HG03175 (cell line): ENCODE data around the gene YPEL3.

ENCODE experiments used
- ATAC-seq: cut with Tn5 transposase; IDR thresholded peaks from one replicate; pipeline ENCODE4 v1.9.1; 2021; ENCODE audit warnings: mild to moderate bottlenecking, moderate library complexity; ENCODE audit not compliant: unreplicated experiment

Gene YPEL3

GRCh38 chr16:30091474-30092372, 4.3 kb downstream of the YPEL3 start, which contains the start of gene TBX6:
Gene TBX6 (minus strand): TSS chr16:30091924. CDS start chr16:30091193, 731 bp downstream.
- ATAC-seq: peak; percentile 63

GRCh38 chr16:30090610-30091331, 5.2 kb downstream of the YPEL3 start:
- ATAC-seq: no peak

GRCh38 chr16:30088832-30089624, 7.0 kb downstream of the YPEL3 start:
- no peak for ATAC-seq

- ATAC-seq: no peak
Observed at GRCh38 chr16:30088237-30088831, 7.7 kb downstream of the YPEL3 start.

GRCh38 chr16:30087181-30087898, 8.7 kb downstream of the YPEL3 start:
- no peak for ATAC-seq

- ATAC-seq: no peak
Observed at GRCh38 chr16:30086291-30087140, 9.5 kb downstream of the YPEL3 start.

GRCh38 chr16:30085820-30086219, 10.2 kb downstream of the YPEL3 start:
- no peak for ATAC-seq

GRCh38 chr16:30085247-30085646, 10.8 kb downstream of the YPEL3 start:
- no peak for ATAC-seq

- ATAC-seq: no peak
Observed at GRCh38 chr16:30084816-30085159, 11.2 kb downstream of the YPEL3 start.

GRCh38 chr16:30084096-30084815, 11.8 kb downstream of the YPEL3 start:
- ATAC-seq: no peak

- ATAC-seq: no peak
Observed at GRCh38 chr16:30083216-30084055, 12.6 kb downstream of the YPEL3 start.

- no peak for ATAC-seq
Observed at GRCh38 chr16:30082545-30083090, 13.4 kb downstream of the YPEL3 start.

GRCh38 chr16:30079480-30079879, 16.5 kb downstream of the YPEL3 start:
- no peak for ATAC-seq

- no peak for ATAC-seq
Observed at GRCh38 chr16:30078744-30079143, 17.3 kb downstream of the YPEL3 start.

- no peak for ATAC-seq
Observed at GRCh38 chr16:30077656-30078055, 18.4 kb downstream of the YPEL3 start.

- peak; percentile 25 for ATAC-seq
Observed at GRCh38 chr16:30076276-30076791, 19.7 kb downstream of the YPEL3 start.
